ENCODE measurements around the gene PRPF4.

GRCh38 chr9:113254991-113255390 is 20.5 kb upstream of the PRPF4 start:
- no peak for TF ChIP-seq REST (IDR thresholded peaks at IDR 0.05; ENCODE audit: insufficient read depth in 1 of 2, low read depth in 2 of 2, low read length in 2 of 2)
- TF ChIP-seq SIN3A (IDR thresholded peaks at IDR 0.05; ENCODE audit: borderline replicate concordance, insufficient read depth, low read length) = no peak
- no peak for TF ChIP-seq POLR2AphosphoS5 (IDR thresholded peaks at IDR 0.05; ENCODE audit: low read depth, low read length)
- TF ChIP-seq FOXP2 (optimal IDR thresholded peaks at IDR 0.05; ENCODE audit: borderline replicate concordance, extremely low read depth, extremely low read length, insufficient read depth) = no peak
- no peak for TF ChIP-seq TAF1 (IDR thresholded peaks at IDR 0.05; ENCODE audit: borderline replicate concordance, insufficient read depth, low read length)
